HepG2 (cell line): ENCODE measurements around the gene KIF2C. TPM values are rescaled to one million over a fixed set of nuclear protein-coding genes. Genes with fewer than 3 reads are reported as not detected.

ENCODE experiments used
- AKAP8 ChIP-seq: sonication (generic); formaldehyde crosslinking; IDR thresholded peaks from 2 replicates; pipeline ENCODE4 v1.5.1; 2020; ENCODE audit warnings: mild to moderate bottlenecking, missing genetic modification reagents
- ARNT2 ChIP-seq: sonication (generic); formaldehyde crosslinking; IDR thresholded peaks from 2 replicates; pipeline ENCODE4 v1.8.0; 2022; ENCODE audit warnings: mild to moderate bottlenecking, low read depth, missing genetic modification reagents, moderate library complexity
- ATM ChIP-seq: fragments of 450-650 bp; IDR thresholded peaks from 2 replicates; pipeline ENCODE4 v1.7.1; 2017; ENCODE audit warnings: mild to moderate bottlenecking, borderline replicate concordance
- ERF ChIP-seq: IDR thresholded peaks from 2 replicates; pipeline ENCODE4 v1.6.1; 2018; ENCODE audit warnings: missing biosample characterization, missing genetic modification reagents
- HDAC1 ChIP-seq: sonication (generic); formaldehyde crosslinking; IDR thresholded peaks from 2 replicates; pipeline ENCODE4 v1.5.1; 2020; ENCODE audit warnings: mild to moderate bottlenecking, missing genetic modification reagents
- HDAC2 ChIP-seq: sonication (generic); formaldehyde crosslinking; IDR thresholded peaks from 2 replicates; pipeline ENCODE4 v1.4.0; 2020; ENCODE audit warnings: missing genetic modification reagents
- KAT8 ChIP-seq: IDR thresholded peaks from 2 replicates; pipeline ENCODE4 v1.6.1; 2016; ENCODE audit warnings: missing genetic modification reagents, missing compliant biosample characterization
- KLF16 ChIP-seq, 2 experiments: sonication (generic) in 1 of 2; formaldehyde crosslinking in 1 of 2; IDR thresholded peaks; 2 replicates each; pipeline versions ENCODE4 v1.6.1 to v1.8.0; 2016 to 2023; ENCODE audit warnings: missing genetic modification reagents in 2 of 2, missing compliant biosample characterization in 1 of 2
- MLLT10 ChIP-seq: sonication (generic); formaldehyde crosslinking; IDR thresholded peaks from 2 replicates; pipeline ENCODE4 v1.4.0; 2020; ENCODE audit warnings: missing genetic modification reagents
- PLRG1 ChIP-seq: fragments of 450-650 bp; conservative IDR thresholded peaks from 2 replicates; pipeline ENCODE4 v1.6.1; 2016
- POGZ ChIP-seq: sonication (generic); formaldehyde crosslinking; IDR thresholded peaks from 2 replicates; pipeline ENCODE4 v1.4.0; 2020; ENCODE audit warnings: mild to moderate bottlenecking, missing genetic modification reagents
- RAD21 ChIP-seq: fragments of 450-650 bp; formaldehyde crosslinking; IDR thresholded peaks from 2 replicates; pipeline ENCODE4 v1.5.0; 2020; ENCODE audit warnings: mild to moderate bottlenecking
- SP1 ChIP-seq, 2 experiments: fragments of 450-650 bp in 1 of 2; sonication (generic) in 1 of 2; formaldehyde crosslinking in 1 of 2; IDR thresholded peaks; 2 replicates each; pipeline versions ENCODE4 v1.4.0 to v1.6.1; 2016 to 2020; ENCODE audit warnings: missing genetic modification reagents in 1 of 2
- SRSF1 ChIP-seq: fragments of 200-400 bp; formaldehyde crosslinking; optimal IDR thresholded peaks from 2 replicates; pipeline ENCODE3; 2017; ENCODE audit warnings: mild to moderate bottlenecking, low read depth, low read length, moderate library complexity
- TBX3 ChIP-seq: fragments of 450-650 bp; IDR thresholded peaks from 2 replicates; pipeline ENCODE4 v1.6.1; 2017; ENCODE audit warnings: antibody characterized with exemption, mild to moderate bottlenecking, inconsistent platforms, borderline replicate concordance
- ZBTB38 ChIP-seq: sonication (generic); formaldehyde crosslinking; IDR thresholded peaks from 2 replicates; pipeline ENCODE4 v1.5.1; 2020; ENCODE audit warnings: mild to moderate bottlenecking, missing genetic modification reagents
- ZNF263 ChIP-seq: sonication (generic); formaldehyde crosslinking; IDR thresholded peaks from 2 replicates; pipeline ENCODE4 v1.4.0; 2020; ENCODE audit warnings: missing genetic modification reagents
- ZNF274 ChIP-seq: sonication (generic); formaldehyde crosslinking; IDR thresholded peaks from 2 replicates; pipeline ENCODE4 v1.5.1; 2020; ENCODE audit warnings: mild to moderate bottlenecking, missing genetic modification reagents
- ZNF331 ChIP-seq: sonication (generic); formaldehyde crosslinking; IDR thresholded peaks from 2 replicates; pipeline ENCODE4 v1.4.0; 2020; ENCODE audit warnings: missing genetic modification reagents
- ZNF614 ChIP-seq: IDR thresholded peaks from 2 replicates; pipeline ENCODE4 v1.6.1; 2018; ENCODE audit warnings: missing biosample characterization, missing genetic modification reagents, inconsistent platforms, borderline replicate concordance
- ZNF713 ChIP-seq: sonication (generic); formaldehyde crosslinking; IDR thresholded peaks from 2 replicates; pipeline ENCODE4 v1.4.0; 2020; ENCODE audit warnings: mild to moderate bottlenecking, missing genetic modification reagents
- polyA plus RNA-seq, 8 experiments: library from polyadenylated mRNA; depleted of rRNA in 3 of 8; stranded (reverse) in 7 of 8; unstranded in 1 of 8; fragments of >200 nt; fragmentation: Illumina TruSeq in 4 of 8; extraction: Trizol in 4 of 8; gene quantifications; 2 replicates each; pipeline versions ENCODE4 v1.2.1 to v1.2.3, GENCODE V29; 2011 to 2016; ENCODE audit warnings: low read depth in 4 of 8, missing spikeins in 1 of 8, mixed read lengths in 1 of 8; ENCODE audit not compliant: insufficient read depth in 1 of 8
- total RNA-seq, 5 experiments: library from RNA; depleted of rRNA; stranded (reverse); fragments of >200 nt; fragmentation: Illumina TruSeq; extraction: Trizol; gene quantifications; 2 replicates each; pipeline ENCODE4 v1.2.3, GENCODE V29; 2016; ENCODE audit warnings: low read depth in 1 of 5
- TF ChIP-seq, protein P1 (sequence below): sonication (generic); formaldehyde crosslinking; IDR thresholded peaks from 2 replicates; pipeline ENCODE4 v1.4.0; 2020; ENCODE audit warnings: missing genetic modification reagents, mild to moderate bottlenecking, borderline replicate concordance
- TF ChIP-seq, protein P2 (sequence below): sonication (generic); formaldehyde crosslinking; IDR thresholded peaks from 2 replicates; pipeline ENCODE4 v1.4.0; 2020; ENCODE audit warnings: mild to moderate bottlenecking, missing genetic modification reagents
- TF ChIP-seq, protein P3 (sequence below): IDR thresholded peaks from 2 replicates; pipeline ENCODE4 v1.6.1; 2012; ENCODE audit warnings: inconsistent platforms
- TF ChIP-seq, protein P4 (sequence below): fragments of 450-650 bp; IDR thresholded peaks from 2 replicates; pipeline ENCODE4 v1.6.1; 2016

Gene KIF2C
- total and polyA plus RNA-seq, 2 of the 13 experiments (the other 11 are each of a cell fraction or from before 2014, with no cell fraction given): 29.7 to 53.7 TPM

DNA sequence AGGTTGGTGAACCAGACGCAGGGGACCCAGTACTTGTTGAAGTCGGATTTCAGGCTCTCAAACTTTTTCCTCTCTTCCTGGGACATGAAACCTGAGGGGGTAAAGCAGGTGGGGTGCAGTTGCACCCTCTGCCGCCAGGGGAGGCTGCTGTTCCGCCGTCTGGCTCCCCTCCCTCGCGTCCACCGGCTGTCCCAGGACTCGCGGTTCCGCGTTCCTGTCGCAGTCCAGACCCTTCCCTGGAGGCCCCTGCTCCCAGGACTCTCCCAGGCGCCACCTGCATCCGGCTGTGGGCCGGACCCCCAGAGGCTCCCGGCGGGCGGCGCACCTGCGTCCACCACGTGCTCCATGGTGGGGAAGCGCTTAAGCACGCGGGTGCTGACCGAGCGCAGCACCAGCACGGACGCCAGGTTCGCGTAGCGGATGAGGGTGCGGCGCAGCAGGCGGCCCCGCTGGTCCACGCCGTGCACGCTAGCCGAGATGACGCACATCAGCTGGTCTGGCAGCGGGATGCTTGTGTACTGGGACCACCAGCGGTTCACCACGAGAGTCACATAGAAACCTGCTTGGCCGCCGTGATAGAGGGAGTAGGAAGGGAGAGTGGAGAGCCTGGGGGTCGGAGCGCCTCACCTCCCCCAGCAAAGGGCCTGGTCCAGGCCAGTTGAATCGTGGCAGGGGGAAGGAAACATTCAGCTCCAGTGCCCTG, 46.7 kb downstream of the KIF2C start (continued):
- TF ChIP-seq, protein P1, sequence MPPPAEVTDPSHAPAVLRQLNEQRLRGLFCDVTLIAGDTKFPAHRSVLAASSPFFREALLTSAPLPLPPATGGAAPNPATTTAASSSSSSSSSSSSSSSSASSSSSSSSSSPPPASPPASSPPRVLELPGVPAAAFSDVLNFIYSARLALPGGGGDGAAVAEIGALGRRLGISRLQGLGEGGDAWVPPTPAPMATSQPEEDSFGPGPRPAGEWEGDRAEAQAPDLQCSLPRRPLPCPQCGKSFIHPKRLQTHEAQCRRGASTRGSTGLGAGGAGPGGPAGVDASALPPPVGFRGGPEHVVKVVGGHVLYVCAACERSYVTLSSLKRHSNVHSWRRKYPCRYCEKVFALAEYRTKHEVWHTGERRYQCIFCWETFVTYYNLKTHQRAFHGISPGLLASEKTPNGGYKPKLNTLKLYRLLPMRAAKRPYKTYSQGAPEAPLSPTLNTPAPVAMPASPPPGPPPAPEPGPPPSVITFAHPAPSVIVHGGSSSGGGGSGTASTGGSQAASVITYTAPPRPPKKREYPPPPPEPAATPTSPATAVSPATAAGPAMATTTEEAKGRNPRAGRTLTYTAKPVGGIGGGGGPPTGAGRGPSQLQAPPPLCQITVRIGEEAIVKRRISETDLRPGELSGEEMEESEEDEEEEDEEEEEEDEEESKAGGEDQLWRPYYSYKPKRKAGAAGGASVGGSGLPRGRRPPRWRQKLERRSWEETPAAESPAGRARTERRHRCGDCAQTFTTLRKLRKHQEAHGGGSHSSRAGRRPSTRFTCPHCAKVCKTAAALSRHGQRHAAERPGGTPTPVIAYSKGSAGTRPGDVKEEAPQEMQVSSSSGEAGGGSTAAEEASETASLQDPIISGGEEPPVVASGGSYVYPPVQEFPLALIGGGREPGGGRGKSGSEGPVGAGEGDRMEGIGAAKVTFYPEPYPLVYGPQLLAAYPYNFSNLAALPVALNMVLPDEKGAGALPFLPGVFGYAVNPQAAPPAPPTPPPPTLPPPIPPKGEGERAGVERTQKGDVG (CRISPR knock-in tag): peak; percentile 92; the same call in 1 of the 2 replicates
- TF ChIP-seq KLF16 (CRISPR knock-in tag; IDR thresholded peaks at IDR 0.05) (0 out of 4 replicates have a peak, but pooled peaks of 1 of the 2 experiments have one; percentile 28), RAD21 (CRISPR knock-in tag) (peak; percentile 87), KAT8 (CRISPR knock-in tag) (peak; percentile 73), HDAC1 (CRISPR knock-in tag) (0 out of 2 replicates have a peak, but pooled peaks have one; percentile 37), ARNT2 (peak; percentile 32; the same call in 1 of the 2 replicates), ZBTB38 (CRISPR knock-in tag) (peak; percentile 98), PLRG1 (no peak), ZNF274 (CRISPR knock-in tag) (peak; percentile 80), ERF (peak; percentile 51; the same call in 1 of the 2 replicates), HDAC2 (CRISPR knock-in tag) (peak; percentile 48; the same call in 1 of the 2 replicates), TBX3 (0 out of 2 replicates have a peak, but pooled peaks have one; percentile 21), AKAP8 (CRISPR knock-in tag) (peak; percentile 61), ATM (no peak), ZNF614 (CRISPR knock-in tag) (peak; percentile 52; the same call in 1 of the 2 replicates), POGZ (CRISPR knock-in tag) (peak; percentile 31; the same call in 1 of the 2 replicates), ZNF331 (CRISPR knock-in tag) (no peak), SP1 (IDR thresholded peaks at IDR 0.05) (no peak), SP1 (CRISPR knock-in tag; IDR thresholded peaks at IDR 0.05) (peak; percentile 56), MLLT10 (CRISPR knock-in tag) (no peak), SRSF1 (peak; percentile 89), ZNF713 (CRISPR knock-in tag) (0 out of 2 replicates have a peak, but pooled peaks have one; percentile 54), ZNF263 (CRISPR knock-in tag) (0 out of 2 replicates have a peak, but pooled peaks have one; percentile 4)
- TF ChIP-seq, protein P2, sequence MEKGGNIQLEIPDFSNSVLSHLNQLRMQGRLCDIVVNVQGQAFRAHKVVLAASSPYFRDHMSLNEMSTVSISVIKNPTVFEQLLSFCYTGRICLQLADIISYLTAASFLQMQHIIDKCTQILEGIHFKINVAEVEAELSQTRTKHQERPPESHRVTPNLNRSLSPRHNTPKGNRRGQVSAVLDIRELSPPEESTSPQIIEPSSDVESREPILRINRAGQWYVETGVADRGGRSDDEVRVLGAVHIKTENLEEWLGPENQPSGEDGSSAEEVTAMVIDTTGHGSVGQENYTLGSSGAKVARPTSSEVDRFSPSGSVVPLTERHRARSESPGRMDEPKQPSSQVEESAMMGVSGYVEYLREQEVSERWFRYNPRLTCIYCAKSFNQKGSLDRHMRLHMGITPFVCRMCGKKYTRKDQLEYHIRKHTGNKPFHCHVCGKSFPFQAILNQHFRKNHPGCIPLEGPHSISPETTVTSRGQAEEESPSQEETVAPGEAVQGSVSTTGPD (CRISPR knock-in tag): no peak
- TF ChIP-seq, protein P3, sequence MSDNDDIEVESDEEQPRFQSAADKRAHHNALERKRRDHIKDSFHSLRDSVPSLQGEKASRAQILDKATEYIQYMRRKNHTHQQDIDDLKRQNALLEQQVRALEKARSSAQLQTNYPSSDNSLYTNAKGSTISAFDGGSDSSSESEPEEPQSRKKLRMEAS: peak; percentile 83
- TF ChIP-seq, protein P4, sequence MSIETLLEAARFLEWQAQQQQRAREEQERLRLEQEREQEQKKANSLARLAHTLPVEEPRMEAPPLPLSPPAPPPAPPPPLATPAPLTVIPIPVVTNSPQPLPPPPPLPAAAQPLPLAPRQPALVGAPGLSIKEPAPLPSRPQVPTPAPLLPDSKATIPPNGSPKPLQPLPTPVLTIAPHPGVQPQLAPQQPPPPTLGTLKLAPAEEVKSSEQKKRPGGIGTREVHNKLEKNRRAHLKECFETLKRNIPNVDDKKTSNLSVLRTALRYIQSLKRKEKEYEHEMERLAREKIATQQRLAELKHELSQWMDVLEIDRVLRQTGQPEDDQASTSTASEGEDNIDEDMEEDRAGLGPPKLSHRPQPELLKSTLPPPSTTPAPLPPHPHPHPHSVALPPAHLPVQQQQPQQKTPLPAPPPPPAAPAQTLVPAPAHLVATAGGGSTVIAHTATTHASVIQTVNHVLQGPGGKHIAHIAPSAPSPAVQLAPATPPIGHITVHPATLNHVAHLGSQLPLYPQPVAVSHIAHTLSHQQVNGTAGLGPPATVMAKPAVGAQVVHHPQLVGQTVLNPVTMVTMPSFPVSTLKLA: peak; percentile 58
